ENCODE data around the gene CRAT. TPM values are rescaled to one million over a fixed set of nuclear protein-coding genes. Genes with fewer than 3 reads are reported as not detected.

The CRAT gene
- total RNA-seq, 5 donors from 2014 or later (not counting 1 experiment from before 2014, with no cell fraction given): 6.6 to 17.5 (median 13.9) TPM

GRCh38 chr9:129103595-129103965 lies 7.0 kb downstream of the CRAT start:
- Mint-ChIP-seq H3K4me3 (no peak overlapping the region), H3K9me3 (no peaks in the 10 kb centered on the region), H3K27me3 (no peaks in the 10 kb centered on the region), H3K27ac (peak overlapping the region in 1 of 2 donors; percentile 34), H3K4me1 (peaks cover 0 to under 1% (median 0%) of the 10 kb centered on the region in 3 donors), H3K36me3 (peaks cover 3% of the 10 kb centered on the region)
- CTCF ChIA-PET: interaction anchor here in 1 of 2 donors (0.7 kb wide), 1 partner anchor 1528 kb away, joined by 3 read pairs; no protein-coding TSS in a partner anchor
- no peaks in the 10 kb centered on the region for H3K27me3 ChIP-seq (replicated peaks in 1 of 2; ENCODE audit: control insufficient read depth in 2 of 2, extremely low read depth in 1 of 2, insufficient read depth in 2 of 2, low read length in 1 of 2)
- DNase-seq: no peak
- H3K4me3 ChIP-seq (ENCODE audit: control insufficient read depth in 1 of 2, extremely low read depth in 1 of 2, low read length in 1 of 2): no peak overlapping the region
- POLR2A ChIA-PET: no interaction called here
- no peaks in the 10 kb centered on the region for H3K4me1 ChIP-seq (ENCODE audit: control insufficient read depth in 1 of 2, extremely low read depth in 1 of 2, insufficient read depth in 2 of 2, low read length in 2 of 2)
- no peaks in the 10 kb centered on the region for H3K36me3 ChIP-seq (ENCODE audit: control insufficient read depth in 2 of 2, extremely low read depth in 1 of 2, insufficient read depth in 1 of 2, low read length in 1 of 2)
- 83% methylated on average over 3 of the region's 4 CpGs for WGBS (ENCODE audit: insufficient coverage)
- no peaks in the 10 kb centered on the region for H3K9me3 ChIP-seq
- no peak for ATAC-seq (replicated peaks in 1 of 4)
- H3K27ac ChIP-seq (ENCODE audit: low read length): no peak overlapping the region

GRCh38 chr9:129102791-129103594 lies 7.6 kb downstream of the CRAT start:
- CTCF ChIA-PET: interaction anchor here (0.6 to 0.7 kb wide), 2 partner anchors 1346 to 1528 kb away, joined by 3 read pairs; no protein-coding TSS in a partner anchor
- POLR2A ChIA-PET: no interaction called here
- Histone ChIP-seq H3K27me3 (replicated peaks in 1 of 2; ENCODE audit: control insufficient read depth in 2 of 2, extremely low read depth in 1 of 2, insufficient read depth in 2 of 2, low read length in 1 of 2) (no peaks in the 10 kb centered on the region), H3K4me3 (ENCODE audit: control insufficient read depth in 1 of 2, extremely low read depth in 1 of 2, low read length in 1 of 2) (no peak overlapping the region), H3K36me3 (ENCODE audit: control insufficient read depth in 2 of 2, extremely low read depth in 1 of 2, insufficient read depth in 1 of 2, low read length in 1 of 2) (no peaks in the 10 kb centered on the region), H3K4me1 (ENCODE audit: control insufficient read depth in 1 of 2, extremely low read depth in 1 of 2, insufficient read depth in 2 of 2, low read length in 2 of 2) (no peaks in the 10 kb centered on the region), H3K9me3 (no peaks in the 10 kb centered on the region), H3K27ac (ENCODE audit: low read length) (no peak overlapping the region)
- no peaks in the 10 kb centered on the region for H3K27me3 Mint-ChIP-seq
- H3K9me3 Mint-ChIP-seq: no peaks in the 10 kb centered on the region
- no peaks in the 10 kb centered on the region for H3K4me1 Mint-ChIP-seq
- no peak overlapping the region for H3K4me3 Mint-ChIP-seq
- DNase-seq (peak in 1 of 35 experiments; percentile 9), ATAC-seq (replicated peaks in 1 of 4) (peak in 2 of 4 experiments; percentile 36 to 45)
- no peak overlapping the region for H3K27ac Mint-ChIP-seq
- peaks cover 3% of the 10 kb centered on the region for H3K36me3 Mint-ChIP-seq
- WGBS (ENCODE audit: insufficient coverage): 78% methylated on average over 9 of the region's 14 CpGs

GRCh38 chr9:129102095-129102525 lies 8.5 kb downstream of the CRAT start:
- Mint-ChIP-seq H3K36me3 (no peaks in the 10 kb centered on the region), H3K9me3 (no peaks in the 10 kb centered on the region), H3K27me3 (no peaks in the 10 kb centered on the region), H3K4me1 (no peaks in the 10 kb centered on the region), H3K4me3 (no peak overlapping the region), H3K27ac (no peak overlapping the region)
- ChIA-PET CTCF (no interaction called here), POLR2A (no interaction called here)
- no peak for ATAC-seq (replicated peaks in 1 of 4)
- Histone ChIP-seq H3K27ac (ENCODE audit: low read length) (no peak overlapping the region), H3K36me3 (ENCODE audit: control insufficient read depth in 2 of 2, extremely low read depth in 1 of 2, insufficient read depth in 1 of 2, low read length in 1 of 2) (no peaks in the 10 kb centered on the region), H3K9me3 (no peaks in the 10 kb centered on the region), H3K27me3 (replicated peaks in 1 of 2; ENCODE audit: control insufficient read depth in 2 of 2, extremely low read depth in 1 of 2, insufficient read depth in 2 of 2, low read length in 1 of 2) (no peaks in the 10 kb centered on the region), H3K4me3 (ENCODE audit: control insufficient read depth in 1 of 2, extremely low read depth in 1 of 2, low read length in 1 of 2) (no peak overlapping the region), H3K4me1 (ENCODE audit: control insufficient read depth in 1 of 2, extremely low read depth in 1 of 2, insufficient read depth in 2 of 2, low read length in 2 of 2) (no peaks in the 10 kb centered on the region)
- WGBS (ENCODE audit: insufficient coverage): 84% methylated on average over 13 of the region's 13 CpGs
- DNase-seq: no peak

- no peak for ATAC-seq (replicated peaks in 1 of 4)
- CTCF ChIA-PET: no interaction called here
- no peak overlapping the region for H3K27ac ChIP-seq (ENCODE audit: low read length)
- no peaks in the 10 kb centered on the region for H3K9me3 ChIP-seq
- no peaks in the 10 kb centered on the region for H3K4me1 ChIP-seq (ENCODE audit: control insufficient read depth in 1 of 2, extremely low read depth in 1 of 2, insufficient read depth in 2 of 2, low read length in 2 of 2)
- H3K9me3 Mint-ChIP-seq: no peaks in the 10 kb centered on the region
- no peaks in the 10 kb centered on the region for H3K27me3 Mint-ChIP-seq
- DNase-seq: no peak
- POLR2A ChIA-PET: no interaction called here
- H3K36me3 ChIP-seq (ENCODE audit: control insufficient read depth in 2 of 2, extremely low read depth in 1 of 2, insufficient read depth in 1 of 2, low read length in 1 of 2): no peaks in the 10 kb centered on the region
- H3K27ac Mint-ChIP-seq: no peak overlapping the region
- no peak overlapping the region for H3K4me3 ChIP-seq (ENCODE audit: control insufficient read depth in 1 of 2, extremely low read depth in 1 of 2, low read length in 1 of 2)
- 95% methylated on average over 6 of the region's 7 CpGs for WGBS (ENCODE audit: insufficient coverage)
- no peaks in the 10 kb centered on the region for H3K27me3 ChIP-seq (replicated peaks in 1 of 2; ENCODE audit: control insufficient read depth in 2 of 2, extremely low read depth in 1 of 2, insufficient read depth in 2 of 2, low read length in 1 of 2)
- H3K36me3 Mint-ChIP-seq: peaks cover 2% of the 10 kb centered on the region
- H3K4me3 Mint-ChIP-seq: no peak overlapping the region
- H3K4me1 Mint-ChIP-seq: no peaks in the 10 kb centered on the region
Measured at GRCh38 chr9:129101279-129101678, 9.3 kb downstream of the CRAT start.

- Mint-ChIP-seq H3K9me3 (no peaks in the 10 kb centered on the region), H3K4me3 (no peak overlapping the region), H3K4me1 (no peaks in the 10 kb centered on the region), H3K36me3 (peaks cover 2% of the 10 kb centered on the region), H3K27ac (no peak overlapping the region), H3K27me3 (no peaks in the 10 kb centered on the region)
- ATAC-seq (replicated peaks in 1 of 4) (no peak), DNase-seq (no peak)
- no peaks in the 10 kb centered on the region for H3K27me3 ChIP-seq (replicated peaks in 1 of 2; ENCODE audit: control insufficient read depth in 2 of 2, extremely low read depth in 1 of 2, insufficient read depth in 2 of 2, low read length in 1 of 2)
- H3K27ac ChIP-seq (ENCODE audit: low read length): no peak overlapping the region
- H3K4me1 ChIP-seq (ENCODE audit: control insufficient read depth in 1 of 2, extremely low read depth in 1 of 2, insufficient read depth in 2 of 2, low read length in 2 of 2): no peaks in the 10 kb centered on the region
- no peaks in the 10 kb centered on the region for H3K36me3 ChIP-seq (ENCODE audit: control insufficient read depth in 2 of 2, extremely low read depth in 1 of 2, insufficient read depth in 1 of 2, low read length in 1 of 2)
- WGBS (ENCODE audit: insufficient coverage): 86% methylated on average over 26 of the region's 28 CpGs
- H3K4me3 ChIP-seq (ENCODE audit: control insufficient read depth in 1 of 2, extremely low read depth in 1 of 2, low read length in 1 of 2): no peak overlapping the region
- POLR2A ChIA-PET: no interaction called here
- H3K9me3 ChIP-seq: no peaks in the 10 kb centered on the region
- CTCF ChIA-PET: no interaction called here
Measured at GRCh38 chr9:129100383-129101169, 10.0 kb downstream of the CRAT start.

DNA sequence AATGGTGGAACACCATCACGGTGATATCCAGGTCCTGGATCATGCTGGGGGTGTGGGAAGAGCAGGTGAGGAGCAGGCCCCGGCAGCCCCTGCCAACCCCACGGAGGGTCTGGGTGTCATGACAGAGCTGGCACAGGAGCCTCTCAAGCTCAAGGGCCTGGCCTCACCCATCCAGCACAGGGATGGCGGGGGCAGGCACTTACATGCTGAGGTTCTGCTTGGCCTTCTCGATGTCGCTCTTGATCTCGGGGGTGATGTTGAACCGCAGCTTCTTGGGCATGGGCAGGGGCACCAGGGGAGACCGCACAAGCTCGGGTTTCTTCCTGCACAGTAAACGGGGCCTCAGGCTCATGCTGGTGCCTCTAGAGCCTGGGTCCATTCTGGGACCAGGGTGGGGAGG lies 12.3 kb downstream of the CRAT start:
- CTCF ChIA-PET: no interaction called here
- peaks cover 2% of the 10 kb centered on the region for H3K36me3 Mint-ChIP-seq
- H3K27ac Mint-ChIP-seq: no peak overlapping the region

More for the DNA sequence above, 12.3 kb downstream of the CRAT start:
- H3K4me3 ChIP-seq (ENCODE audit: control insufficient read depth in 1 of 2, extremely low read depth in 1 of 2, low read length in 1 of 2): no peak overlapping the region
- Mint-ChIP-seq H3K4me1 (no peaks in the 10 kb centered on the region), H3K27me3 (no peaks in the 10 kb centered on the region), H3K9me3 (no peaks in the 10 kb centered on the region), H3K4me3 (no peak overlapping the region)
- ATAC-seq (replicated peaks in 1 of 4) (no peak), DNase-seq (no peak)
- H3K36me3 ChIP-seq (ENCODE audit: control insufficient read depth in 2 of 2, extremely low read depth in 1 of 2, insufficient read depth in 1 of 2, low read length in 1 of 2): no peaks in the 10 kb centered on the region
- POLR2A ChIA-PET: interaction anchor here in 1 of 2 donors (0.6 kb wide), 1 partner anchor 24 kb away, joined by 4 read pairs; no protein-coding TSS in a partner anchor
- no peaks in the 10 kb centered on the region for H3K27me3 ChIP-seq (replicated peaks in 1 of 2; ENCODE audit: control insufficient read depth in 2 of 2, extremely low read depth in 1 of 2, insufficient read depth in 2 of 2, low read length in 1 of 2)
- H3K4me1 ChIP-seq (ENCODE audit: control insufficient read depth in 1 of 2, extremely low read depth in 1 of 2, insufficient read depth in 2 of 2, low read length in 2 of 2): no peaks in the 10 kb centered on the region
- H3K27ac ChIP-seq (ENCODE audit: low read length): no peak overlapping the region
- no peaks in the 10 kb centered on the region for H3K9me3 ChIP-seq
- 92% methylated on average over 11 of the region's 11 CpGs for WGBS (ENCODE audit: insufficient coverage)

Measured in T-cell (primary cell).